Hematopoietic multipotent progenitor cell treated with erythropoietin and hydrocortisone succinate and interleukin-3 and kit ligand, for 6 days (in vitro differentiated cells): ENCODE results near the gene TTLL12.
A peak's percentile ranks its signal among the peaks of the same experiment; 100 is the strongest.

ENCODE experiments used
- DNase-seq: peaks from one replicate; pipeline ENCODE4 v3.0.0-alpha.2; 2015

Gene TTLL12

GRCh38 chr22:43171019-43171491 is 15.9 kb downstream of the TTLL12 start:
- no peak for DNase-seq

DNA sequence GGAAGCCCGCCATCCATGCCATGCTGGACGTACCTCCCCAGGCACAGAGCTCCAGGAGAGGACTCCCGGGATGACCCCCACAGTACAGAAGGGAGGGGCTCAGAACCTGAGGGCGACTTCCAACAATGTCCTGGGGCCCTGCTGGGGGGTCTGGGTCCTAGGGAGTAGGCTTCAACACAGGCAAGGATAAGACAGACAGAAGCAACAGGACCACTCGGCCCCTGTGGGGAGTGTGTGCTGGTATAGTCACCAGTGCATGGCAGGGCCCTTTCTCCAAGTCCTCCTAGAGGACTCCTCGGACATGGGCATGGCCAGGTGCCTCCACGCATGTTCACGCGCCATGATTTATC is 16.8 kb downstream of the TTLL12 start:
- no peak for DNase-seq

DNA sequence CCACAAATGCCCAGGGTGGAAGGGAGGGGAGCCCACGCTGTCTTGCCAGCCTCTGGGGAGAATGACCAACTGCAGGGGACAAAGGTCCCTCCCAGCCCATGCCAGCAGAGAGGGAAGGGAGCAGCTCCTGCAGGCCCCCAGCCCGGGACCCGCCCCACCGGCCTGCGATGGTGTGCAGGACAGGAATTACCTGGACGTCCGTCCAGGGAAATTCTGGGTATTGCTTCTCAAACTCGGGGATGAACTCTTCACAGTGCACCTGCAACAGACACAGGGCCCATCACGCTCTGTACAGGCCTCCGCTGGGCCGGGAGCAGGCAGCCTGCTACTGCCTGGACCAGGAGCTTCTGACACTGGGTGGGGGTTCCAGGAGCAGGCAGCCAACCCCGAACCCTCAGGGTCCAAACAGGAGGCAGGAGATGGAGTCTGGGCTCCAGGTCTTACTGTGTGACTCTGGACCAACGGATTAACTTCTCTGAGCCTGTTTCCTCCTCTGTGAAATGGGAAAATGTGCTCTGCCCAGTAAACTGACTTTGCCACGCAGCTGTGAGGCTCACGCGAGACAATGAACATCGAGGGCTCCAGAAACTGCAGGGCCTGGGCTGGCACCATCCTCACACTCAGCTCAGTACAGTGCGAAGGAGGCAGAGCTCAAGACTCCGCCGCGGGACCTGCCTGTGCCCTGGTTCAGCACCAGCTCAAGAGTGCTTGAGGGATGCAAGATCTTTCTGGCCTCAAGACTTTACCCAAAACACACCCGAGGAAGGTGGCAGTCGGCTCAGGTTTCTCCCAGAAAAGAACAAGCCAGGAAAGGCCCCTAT is 17.4 kb downstream of the TTLL12 start:
- DNase-seq = no peak

DNA sequence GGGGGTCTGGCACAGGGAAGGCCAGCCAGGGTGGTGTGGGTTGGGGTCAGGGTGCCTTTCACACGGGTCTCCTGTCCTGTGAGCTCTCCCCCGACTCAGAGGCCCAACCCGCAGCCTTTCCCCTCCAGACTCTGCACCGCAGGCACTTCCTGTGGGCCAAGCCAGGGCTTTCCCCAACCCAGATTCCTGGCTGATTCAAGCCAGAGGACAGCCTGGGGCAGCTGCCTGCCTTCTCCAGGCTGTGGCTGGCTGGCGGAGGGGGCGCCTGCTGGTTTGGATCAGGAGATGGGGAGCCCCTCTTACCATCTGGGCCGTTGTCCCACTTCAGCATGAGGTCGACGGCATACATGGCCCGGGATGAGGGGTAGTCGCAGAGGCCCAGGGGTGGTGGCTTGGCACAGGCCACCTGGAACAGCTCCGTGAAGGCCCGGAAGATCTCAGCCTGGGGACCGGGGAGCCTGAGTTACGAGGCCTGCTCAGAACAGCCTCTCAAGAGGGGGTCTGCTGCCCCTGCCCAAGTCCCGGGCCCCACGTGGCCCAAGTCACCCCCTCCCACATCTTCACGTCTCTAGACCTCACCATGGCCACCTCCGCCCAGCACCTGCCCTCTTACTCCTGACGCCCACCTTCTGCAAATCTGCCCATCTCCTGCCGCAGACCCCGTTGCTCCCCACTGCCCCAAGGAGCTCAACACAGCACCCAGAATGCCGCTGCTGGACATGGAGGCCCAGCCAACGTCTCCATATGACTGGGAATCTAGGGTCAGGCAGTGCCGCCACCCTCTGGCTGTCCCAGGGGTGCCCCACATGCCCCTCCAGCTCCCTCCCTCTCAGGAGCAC is 18.2 kb downstream of the TTLL12 start:
- no peak for DNase-seq

DNA sequence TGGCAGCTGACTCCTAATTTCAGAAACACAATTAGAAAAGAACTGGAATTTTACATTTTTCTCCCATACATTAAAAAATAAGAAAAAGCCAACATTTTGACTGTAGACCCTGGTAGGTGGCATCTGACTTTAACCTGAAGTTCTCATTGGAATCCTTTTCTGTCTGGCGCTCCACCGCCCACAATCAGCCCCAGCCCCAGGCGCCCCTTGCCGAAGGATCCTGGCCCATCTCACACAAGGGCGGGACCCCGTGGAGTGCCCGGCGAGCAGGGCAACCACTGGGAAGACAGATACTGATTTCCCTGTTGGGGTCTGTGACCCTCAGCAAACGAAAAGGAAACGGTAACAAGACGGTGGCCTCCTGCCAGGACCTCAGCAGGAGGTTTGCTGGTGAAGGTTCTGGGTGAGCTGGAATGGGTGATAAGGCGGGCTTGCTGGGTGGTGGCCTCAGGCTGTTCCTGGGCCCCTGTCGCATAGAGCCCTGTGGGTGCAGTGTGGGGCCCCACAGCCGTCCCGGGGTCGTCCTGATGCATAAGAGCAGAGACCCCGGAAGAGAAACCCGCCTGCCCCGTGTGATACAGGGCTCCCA is 19.8 kb downstream of the TTLL12 start:
- DNase-seq = peak; percentile 88

DNA sequence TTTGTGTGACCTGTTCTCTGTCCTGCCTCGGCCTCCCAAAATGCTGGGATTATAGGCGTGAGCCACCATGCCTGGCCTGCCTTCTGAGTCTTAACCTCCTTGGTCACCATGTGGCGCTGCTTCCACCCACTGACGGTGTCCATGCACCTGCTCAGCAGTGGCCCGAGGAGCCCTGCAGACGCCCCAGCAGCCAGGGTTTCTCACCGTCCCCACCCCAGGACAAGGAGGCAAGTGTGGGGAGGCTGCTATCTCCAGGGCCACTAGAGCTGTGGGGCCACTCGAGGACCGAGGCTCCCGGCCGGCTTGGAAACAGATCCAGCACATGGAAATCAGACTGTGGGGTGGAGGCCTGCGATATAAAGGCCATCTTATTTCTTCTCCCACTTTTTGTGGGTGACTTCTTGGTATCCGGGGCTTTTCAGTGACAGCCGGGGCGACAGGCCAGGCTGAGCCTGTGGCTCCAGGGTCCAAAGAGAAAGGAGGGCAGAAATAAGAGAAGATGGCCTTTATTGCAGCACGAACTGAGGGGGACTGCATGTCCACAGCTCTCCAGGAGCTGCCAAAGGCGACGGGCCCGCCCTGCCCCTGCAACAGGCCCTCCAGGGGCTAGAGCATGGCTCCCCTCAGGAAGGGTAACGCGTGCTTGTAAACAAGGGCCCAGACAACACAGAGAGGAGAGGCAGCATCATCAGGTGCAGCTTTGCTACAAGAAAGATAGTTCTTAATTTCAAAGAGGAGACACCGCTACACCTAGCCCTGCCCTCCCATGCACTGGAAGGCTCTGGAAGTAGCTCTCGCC is 20.6 kb downstream of the TTLL12 start:
- no peak for DNase-seq

- no peak for DNase-seq
Measured at GRCh38 chr22:43164636-43165035, 22.3 kb downstream of the TTLL12 start.

DNA sequence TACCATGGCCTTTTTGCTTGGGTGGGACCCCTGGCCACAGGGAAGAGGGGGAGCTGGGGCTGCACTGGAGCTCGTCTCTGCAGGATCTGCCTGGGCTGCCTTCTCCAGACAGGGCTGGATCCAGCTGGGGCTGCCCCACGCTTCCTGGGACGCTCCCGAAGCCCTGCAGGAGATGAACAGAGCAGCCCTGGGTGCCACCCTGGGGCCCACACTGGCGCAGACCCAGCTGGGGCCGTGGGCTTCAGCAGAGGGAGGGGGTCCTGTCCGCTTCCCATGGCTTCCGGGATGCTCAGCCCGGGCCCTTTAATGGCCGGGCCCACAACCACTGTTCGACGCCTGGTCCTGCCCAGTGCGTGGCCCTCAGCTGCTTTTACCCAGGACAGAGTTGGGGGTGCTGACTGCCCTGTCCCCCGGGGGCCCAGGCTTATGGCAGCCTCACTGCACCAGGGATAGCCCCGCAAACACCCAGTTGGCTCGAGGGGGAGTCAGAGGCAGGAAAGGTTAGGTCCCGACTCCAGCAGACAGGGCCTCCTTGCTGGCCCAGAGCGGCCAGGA is 23.6 kb downstream of the TTLL12 start:
- no peak for DNase-seq

GRCh38 chr22:43162412-43163150 is 24.4 kb downstream of the TTLL12 start:
- no peak for DNase-seq

GRCh38 chr22:43160497-43161126 is 26.3 kb downstream of the TTLL12 start:
- no peak for DNase-seq

GRCh38 chr22:43159484-43160178 is 27.3 kb downstream of the TTLL12 start:
- DNase-seq = no peak

DNA sequence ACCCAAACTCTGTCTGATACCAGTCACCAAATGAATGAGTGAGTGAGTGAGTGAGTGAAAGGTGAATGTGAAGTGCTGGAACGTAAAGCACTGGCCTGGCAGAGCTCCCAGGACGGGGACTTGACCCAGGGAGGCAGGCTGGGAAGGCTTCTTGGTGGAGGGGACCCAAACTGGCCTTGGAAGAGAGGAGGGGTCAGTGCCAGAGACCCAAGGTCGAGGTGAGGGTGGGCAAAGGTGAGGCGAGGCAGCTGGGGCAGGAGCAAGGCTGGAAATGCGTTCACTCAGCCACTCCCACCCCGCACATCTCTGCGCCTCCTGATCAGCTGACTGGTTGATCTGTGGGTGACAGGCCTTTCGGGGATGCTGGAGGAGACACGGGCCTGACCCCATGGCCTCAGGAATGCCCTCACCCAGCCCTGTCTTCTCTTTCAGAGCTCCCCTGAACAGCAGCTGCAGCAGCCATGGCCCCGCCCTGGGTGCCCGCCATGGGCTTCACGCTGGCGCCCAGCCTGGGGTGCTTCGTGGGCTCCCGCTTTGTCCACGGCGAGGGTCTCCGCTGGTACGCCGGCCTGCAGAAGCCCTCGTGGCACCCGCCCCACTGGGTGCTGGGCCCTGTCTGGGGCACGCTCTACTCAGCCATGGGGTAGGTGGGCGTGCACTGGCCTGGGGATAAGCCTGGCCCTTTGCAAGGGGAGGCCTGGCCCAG is 28.0 kb downstream of the TTLL12 start:
- no peak for DNase-seq

DNA sequence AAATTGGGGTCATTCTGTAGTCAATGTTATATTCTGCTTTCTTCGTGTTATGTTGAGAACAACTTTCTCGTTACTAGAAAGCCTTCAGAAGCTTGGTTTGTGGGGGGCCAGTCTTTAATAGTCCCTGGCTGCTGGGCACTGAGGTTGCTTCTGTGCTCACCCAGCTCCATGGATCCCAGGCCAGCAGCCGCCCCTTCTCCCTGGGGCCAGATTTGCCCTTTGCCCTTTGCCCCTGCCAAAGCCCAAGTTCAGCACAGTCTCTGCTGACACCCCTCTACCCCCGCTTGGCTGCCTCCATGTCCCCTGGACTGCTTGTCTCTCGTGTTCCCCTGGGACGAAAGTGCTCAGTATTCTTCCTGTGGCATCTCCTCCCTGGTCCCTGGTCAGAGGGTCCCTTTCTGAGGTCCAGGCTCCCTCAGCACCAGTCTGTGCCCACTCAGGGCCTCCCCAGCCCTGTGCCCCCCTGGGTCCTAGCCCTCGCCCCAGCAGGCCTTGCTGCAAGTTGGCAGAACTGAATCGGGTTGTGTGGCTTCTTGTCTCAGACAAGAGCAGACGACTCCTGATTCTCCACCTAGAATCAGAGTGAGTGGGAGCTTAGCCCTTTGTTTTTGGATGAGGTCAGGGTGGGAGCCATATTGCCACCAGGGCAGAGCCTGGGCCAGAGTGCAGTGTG is 28.9 kb downstream of the TTLL12 start:
- DNase-seq = no peak

GRCh38 chr22:43156413-43156812 is 30.5 kb downstream of the TTLL12 start:
- no peak for DNase-seq

GRCh38 chr22:43155789-43156188 is 31.1 kb downstream of the TTLL12 start:
- no peak for DNase-seq

- no peak for DNase-seq
Measured at GRCh38 chr22:43154887-43155536, 31.9 kb downstream of the TTLL12 start.

- DNase-seq = no peak
Measured at GRCh38 chr22:43153899-43154298, 33.0 kb downstream of the TTLL12 start.

DNA sequence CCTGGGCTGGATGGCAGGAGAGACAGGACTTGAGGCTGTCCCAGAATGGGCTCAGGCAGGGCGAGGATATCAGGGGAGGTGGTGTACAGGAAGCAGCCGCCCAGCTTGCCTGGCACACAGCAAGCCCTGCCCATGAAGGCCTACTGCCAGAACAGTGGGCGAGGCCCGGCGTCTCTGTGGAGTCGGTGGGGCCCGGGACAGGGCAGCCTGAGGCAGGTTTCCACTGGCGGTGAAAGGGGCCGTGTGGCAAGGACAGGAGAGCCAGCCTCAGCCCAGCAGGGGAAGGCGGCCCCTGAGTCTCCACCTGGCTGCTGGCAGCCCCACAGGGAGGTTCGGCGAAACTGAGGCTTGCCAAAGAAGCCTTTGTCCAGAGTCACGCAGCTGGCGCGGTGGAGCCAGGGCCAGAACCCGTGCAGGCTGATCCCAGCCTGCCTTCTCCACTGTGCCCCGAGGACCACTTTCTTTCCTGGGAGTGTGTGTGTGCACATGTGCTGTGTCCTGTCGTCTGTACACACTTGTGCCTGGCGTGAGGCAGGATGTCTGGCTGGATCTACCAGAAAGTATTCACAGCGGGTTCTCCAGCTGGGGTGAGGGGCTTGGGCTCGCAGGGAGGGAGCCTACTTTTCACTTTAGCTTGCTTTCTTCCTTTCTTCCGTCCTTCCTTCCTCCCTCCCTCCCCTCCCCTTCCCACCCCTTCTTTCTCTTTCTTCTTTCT is 34.4 kb downstream of the TTLL12 start:
- peak; percentile 95 for DNase-seq
